ENCODE results near the gene ABLIM2.
"Not testable (repeated sequence)": the region's sequence is repeated elsewhere in the genome, so short reads cannot be mapped to it uniquely, and the experiment has no call there.

Gene ABLIM2

DNA sequence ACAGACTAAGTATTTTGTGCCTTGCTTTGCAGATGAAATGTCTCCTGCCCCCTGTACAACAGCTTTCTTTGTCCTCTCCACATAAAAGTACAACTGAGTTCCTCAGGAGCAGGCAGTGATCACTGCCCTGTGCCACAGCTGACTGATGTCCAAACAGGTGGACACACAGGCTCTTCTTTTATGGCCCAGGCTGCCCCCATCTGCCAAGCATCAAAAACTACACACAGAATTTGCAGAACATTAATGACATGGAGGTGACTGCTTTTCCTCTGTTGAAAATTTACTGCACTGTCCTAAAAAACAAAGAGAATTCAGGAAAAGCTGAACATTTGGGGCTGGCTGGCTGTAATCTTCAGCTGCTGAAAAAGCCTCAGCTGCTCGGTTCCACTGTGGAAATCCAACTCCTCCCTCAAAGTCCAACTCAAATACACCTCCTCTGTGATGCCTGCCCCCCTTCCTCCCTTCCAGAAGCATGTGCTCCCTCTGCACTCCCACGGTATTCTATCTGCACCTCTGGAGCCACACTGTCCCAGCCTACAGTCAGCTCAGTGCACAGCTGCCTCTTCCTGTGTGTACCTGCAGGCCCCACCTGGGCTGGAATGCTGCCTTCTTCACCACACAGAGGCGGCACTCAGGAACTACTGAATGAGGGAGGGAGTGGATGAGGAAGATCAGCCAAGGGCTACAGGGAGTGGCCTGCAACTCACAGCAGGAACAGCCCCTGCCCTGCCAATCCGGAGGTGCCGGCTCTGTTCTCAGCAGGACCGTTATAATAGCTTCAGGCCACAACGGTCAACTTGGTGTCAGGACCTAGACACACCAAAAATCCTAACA lies 229.3 kb downstream of the ABLIM2 start:
- H3K9me3 ChIP-seq (ENCODE audit: control insufficient read depth, insufficient read depth, low read length) = no peaks in the 10 kb centered on the region
- no peaks in the 10 kb centered on the region for H3K36me3 ChIP-seq (ENCODE audit: insufficient read depth, low read length)
- H3K9ac ChIP-seq (ENCODE audit: low read depth, low read length) = no peak overlapping the region
- H3K4me1 ChIP-seq (ENCODE audit: insufficient read depth, low read length) = peaks cover 26% of the 10 kb centered on the region

DNA sequence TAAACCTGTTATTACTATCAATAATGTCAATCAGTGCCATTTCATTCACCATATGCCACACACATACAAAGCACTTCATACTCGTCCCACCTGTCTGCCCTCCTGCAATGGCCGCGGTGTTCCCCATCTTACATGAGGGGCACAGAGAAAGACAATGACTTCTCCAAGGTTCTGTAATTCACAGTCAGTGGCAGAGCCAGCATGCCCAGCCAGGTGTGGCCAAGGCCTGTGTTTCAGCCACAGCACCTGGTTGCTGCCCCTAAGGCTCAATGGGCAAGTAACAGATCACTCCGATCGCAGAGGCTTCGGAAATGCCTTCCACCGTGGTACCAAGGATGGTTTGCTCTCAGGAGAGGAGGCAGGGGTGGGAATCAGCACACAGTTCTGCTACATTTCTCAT lies 229.9 kb downstream of the ABLIM2 start:
- H3K36me3 ChIP-seq (ENCODE audit: insufficient read depth, low read length) = no peaks in the 10 kb centered on the region
- no peaks in the 10 kb centered on the region for H3K9me3 ChIP-seq (ENCODE audit: control insufficient read depth, insufficient read depth, low read length)
- peaks cover 26% of the 10 kb centered on the region for H3K4me1 ChIP-seq (ENCODE audit: insufficient read depth, low read length)
- no peak overlapping the region for H3K9ac ChIP-seq (ENCODE audit: low read depth, low read length)

DNA sequence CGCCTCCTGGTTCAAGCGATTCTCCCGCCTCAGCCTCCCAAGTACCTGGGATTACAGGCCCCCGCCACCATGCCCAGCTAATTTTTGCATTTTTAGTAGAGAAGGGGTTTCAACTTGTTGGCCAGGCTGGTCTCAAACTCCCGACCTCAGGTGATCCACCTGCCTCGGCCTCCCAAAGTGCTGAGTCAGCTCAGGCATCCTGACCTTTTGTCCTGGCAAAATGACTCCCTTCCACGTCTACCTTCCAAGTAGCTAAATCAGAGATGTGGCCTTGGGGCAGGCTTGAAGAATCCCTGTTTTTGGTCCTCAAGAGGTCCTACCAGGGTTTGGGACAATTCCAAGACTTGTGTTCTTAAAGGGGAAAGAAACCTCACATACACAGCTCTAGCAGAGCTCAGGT lies 231.8 kb downstream of the ABLIM2 start:
- H3K9me3 ChIP-seq (ENCODE audit: control insufficient read depth, insufficient read depth, low read length) = no peaks in the 10 kb centered on the region
- no peak overlapping the region for H3K9ac ChIP-seq (ENCODE audit: low read depth, low read length)
- H3K36me3 ChIP-seq (ENCODE audit: insufficient read depth, low read length) = no peaks in the 10 kb centered on the region
- peaks cover 26% of the 10 kb centered on the region for H3K4me1 ChIP-seq (ENCODE audit: insufficient read depth, low read length)

DNA sequence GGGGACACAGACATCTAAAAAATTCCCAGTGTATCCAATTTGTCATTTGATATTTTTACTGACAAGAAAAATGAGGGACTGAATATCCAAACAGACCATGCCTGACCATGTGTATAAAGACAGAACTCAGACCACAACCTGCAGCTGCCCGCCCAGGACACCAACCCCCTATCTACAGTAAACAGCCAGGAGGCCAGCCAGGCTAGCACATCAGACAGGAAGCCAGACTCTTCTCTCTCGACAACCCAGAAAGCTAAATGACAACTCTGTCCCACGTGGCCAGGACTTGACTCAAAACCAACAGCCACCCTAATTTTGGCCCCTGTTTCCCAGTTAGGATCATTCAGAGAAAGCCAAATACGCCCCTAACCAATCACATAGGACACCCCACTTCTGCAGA lies 234.0 kb downstream of the ABLIM2 start:
- Histone ChIP-seq H3K9ac (ENCODE audit: low read depth, low read length) (no peak overlapping the region), H3K36me3 (ENCODE audit: insufficient read depth, low read length) (no peaks in the 10 kb centered on the region), H3K9me3 (ENCODE audit: control insufficient read depth, insufficient read depth, low read length) (no peaks in the 10 kb centered on the region), H3K4me1 (ENCODE audit: insufficient read depth, low read length) (peaks cover 15% of the 10 kb centered on the region; the same call in 1 of the 2 replicates)

DNA sequence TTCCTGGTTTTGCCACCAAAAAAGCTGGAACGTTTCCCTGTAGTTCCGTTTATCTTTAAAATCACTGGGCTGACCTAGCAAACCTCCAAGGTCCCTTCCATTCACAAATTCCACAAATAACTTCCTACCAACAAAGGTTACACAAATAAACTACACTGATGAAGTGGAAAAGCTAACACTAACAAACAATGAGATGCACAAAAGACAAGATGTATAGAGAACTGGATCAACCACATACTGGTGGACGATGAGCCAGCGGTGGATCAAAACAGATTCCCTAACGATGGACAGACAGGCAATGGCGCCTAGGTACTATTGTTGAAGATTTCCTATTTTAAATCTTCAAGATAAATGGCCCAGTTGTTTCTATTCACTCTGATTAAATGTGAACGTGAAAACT lies 234.4 kb downstream of the ABLIM2 start:
- Histone ChIP-seq H3K36me3 (ENCODE audit: insufficient read depth, low read length) (no peaks in the 10 kb centered on the region), H3K4me1 (ENCODE audit: insufficient read depth, low read length) (peaks cover 10% of the 10 kb centered on the region; the same call in 1 of the 2 replicates), H3K9ac (ENCODE audit: low read depth, low read length) (no peak overlapping the region), H3K9me3 (ENCODE audit: control insufficient read depth, insufficient read depth, low read length) (no peaks in the 10 kb centered on the region)

DNA sequence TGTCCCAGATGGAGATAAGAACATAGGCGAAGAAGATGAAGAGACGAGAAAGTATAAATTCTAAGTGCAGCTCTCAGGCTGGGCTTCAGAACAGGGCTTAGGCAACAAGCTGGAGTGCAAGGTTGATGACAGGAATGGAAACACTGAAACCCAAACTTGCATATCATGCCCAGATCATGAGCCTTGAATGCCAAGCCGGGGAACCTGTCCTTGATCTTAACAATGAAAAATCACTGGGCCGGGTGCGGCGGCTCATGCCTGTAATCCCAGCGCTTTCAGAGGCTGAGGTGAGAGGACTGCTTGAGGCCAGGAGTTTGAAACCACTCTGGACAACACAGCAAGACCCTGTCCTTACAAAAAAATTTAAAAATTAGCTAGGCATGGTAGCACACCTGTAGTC lies 236.1 kb downstream of the ABLIM2 start:
- Histone ChIP-seq H3K4me1 (ENCODE audit: insufficient read depth, low read length) (peaks cover 12% of the 10 kb centered on the region), H3K36me3 (ENCODE audit: insufficient read depth, low read length) (no peaks in the 10 kb centered on the region), H3K9me3 (ENCODE audit: control insufficient read depth, insufficient read depth, low read length) (no peaks in the 10 kb centered on the region), H3K9ac (ENCODE audit: low read depth, low read length) (no peak overlapping the region)

DNA sequence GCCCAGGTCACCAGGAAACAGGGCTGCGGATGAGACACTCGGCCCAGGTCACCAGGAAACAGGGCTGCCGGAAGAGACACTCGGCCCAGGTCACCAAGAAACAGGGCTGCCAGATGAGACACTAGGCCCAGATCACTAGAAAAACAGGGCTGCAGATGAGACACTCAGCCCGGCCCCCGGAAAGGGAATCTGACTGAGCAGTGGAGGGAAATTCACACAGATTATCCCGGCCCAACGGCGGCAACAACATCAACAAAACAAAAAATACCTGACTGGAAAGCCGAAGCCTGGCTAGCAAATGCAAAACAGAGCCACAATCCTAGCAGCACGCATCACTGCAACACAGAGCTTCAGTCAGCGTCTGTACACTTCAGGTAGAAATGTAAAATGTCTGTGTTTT lies 239.6 kb downstream of the ABLIM2 start:
- Histone ChIP-seq H3K9me3 (ENCODE audit: control insufficient read depth, insufficient read depth, low read length) (no peaks in the 10 kb centered on the region), H3K36me3 (ENCODE audit: insufficient read depth, low read length) (no peaks in the 10 kb centered on the region), H3K4me1 (ENCODE audit: insufficient read depth, low read length) (peaks cover 31% of the 10 kb centered on the region), H3K9ac (ENCODE audit: low read depth, low read length) (no peak overlapping the region)

DNA sequence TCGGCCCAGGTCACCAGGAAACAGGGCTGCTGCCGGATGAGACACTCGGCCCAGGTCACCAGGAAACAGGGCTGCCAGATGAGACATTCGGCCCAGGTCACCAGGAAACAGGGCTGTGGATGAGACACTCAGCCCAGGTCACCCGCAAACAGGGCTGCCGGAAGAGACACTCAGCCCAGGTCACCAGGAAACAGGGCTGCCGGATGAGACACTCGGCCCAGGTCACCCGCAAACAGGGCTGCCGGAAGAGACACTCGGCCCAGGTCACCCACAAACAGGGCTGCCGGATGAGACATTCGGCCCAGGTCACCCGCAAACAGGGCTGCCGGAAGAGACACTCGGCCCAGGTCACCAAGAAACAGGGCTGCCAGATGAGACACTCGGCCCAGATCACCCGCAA lies 240.4 kb downstream of the ABLIM2 start:
- peaks cover 31% of the 10 kb centered on the region for H3K4me1 ChIP-seq (ENCODE audit: insufficient read depth, low read length)
- not testable (repeated sequence) for H3K9me3 ChIP-seq (ENCODE audit: control insufficient read depth, insufficient read depth, low read length); H3K36me3 ChIP-seq (ENCODE audit: insufficient read depth, low read length); H3K9ac ChIP-seq (ENCODE audit: low read depth, low read length)

DNA sequence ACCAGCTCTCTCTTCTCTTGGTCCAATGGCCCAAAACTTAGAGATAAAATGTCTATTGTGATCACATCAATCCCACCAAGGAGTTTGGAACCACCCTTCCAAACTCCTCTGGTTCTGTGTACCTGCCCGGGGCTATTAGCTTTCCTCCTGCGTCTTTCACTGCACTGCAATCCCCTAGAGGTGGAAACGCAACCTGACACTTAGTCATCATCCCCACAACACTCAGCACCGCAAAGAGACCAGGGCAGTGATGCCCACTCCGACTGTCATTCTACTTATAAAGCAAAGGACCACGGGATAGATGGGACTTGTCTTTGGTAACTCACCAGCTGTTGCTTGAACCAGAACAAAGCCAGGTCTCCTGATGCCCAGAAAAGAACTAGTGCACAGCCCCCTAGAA lies 240.9 kb downstream of the ABLIM2 start:
- Histone ChIP-seq H3K36me3 (ENCODE audit: insufficient read depth, low read length) (no peaks in the 10 kb centered on the region), H3K9ac (ENCODE audit: low read depth, low read length) (no peak overlapping the region), H3K4me1 (ENCODE audit: insufficient read depth, low read length) (peaks cover 31% of the 10 kb centered on the region), H3K9me3 (ENCODE audit: control insufficient read depth, insufficient read depth, low read length) (no peaks in the 10 kb centered on the region)

DNA sequence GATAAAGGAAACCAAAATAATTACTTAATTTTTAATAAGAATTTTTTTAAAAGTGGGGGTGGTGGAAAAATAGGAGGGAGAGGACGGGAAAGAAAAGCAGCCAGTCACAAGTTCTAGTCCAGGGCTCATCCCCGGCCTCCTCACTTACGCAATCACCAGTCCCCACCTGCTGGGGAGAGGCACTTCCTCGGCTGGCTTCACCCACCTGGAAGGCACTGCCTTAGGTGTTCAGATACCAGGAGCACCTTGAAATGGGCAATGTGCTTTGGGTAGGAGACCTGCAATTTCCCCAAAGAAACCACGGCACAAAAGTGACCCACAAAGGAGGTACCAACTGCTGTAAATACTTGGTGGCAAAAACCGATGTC lies 242.8 kb downstream of the ABLIM2 start:
- Histone ChIP-seq H3K9ac (ENCODE audit: low read depth, low read length) (no peak overlapping the region), H3K4me1 (ENCODE audit: insufficient read depth, low read length) (peaks cover 44% of the 10 kb centered on the region), H3K9me3 (ENCODE audit: control insufficient read depth, insufficient read depth, low read length) (no peaks in the 10 kb centered on the region), H3K36me3 (ENCODE audit: insufficient read depth, low read length) (no peaks in the 10 kb centered on the region)

Measured in ES-I3 (cell line).